ENCODE measurements around the gene SRRM2.

Gene SRRM2

GRCh38 chr16:2775131-2775716, 22.8 kb downstream of the SRRM2 start:
- Histone ChIP-seq H3K9me3 (ENCODE audit: control insufficient read depth, low read length) (no peaks in the 10 kb centered on the region), H3K36me3 (ENCODE audit: control insufficient read depth, insufficient read depth, low read length, severe bottlenecking) (peaks cover 45% of the 10 kb centered on the region), H3K9ac (ENCODE audit: low read length) (peak overlapping the region; percentile 88), H3K4me3 (ENCODE audit: low read length) (peak overlapping the region; percentile 93), H3K27me3 (replicated peaks; ENCODE audit: control insufficient read depth, insufficient read depth, low read length) (no peaks in the 10 kb centered on the region), H3K4me1 (ENCODE audit: control insufficient read depth, insufficient read depth, low read length) (peaks cover 40% of the 10 kb centered on the region)
- no peak for DNase-seq (ENCODE audit: low read depth)

GRCh38 chr16:2775765-2776499, 23.5 kb downstream of the SRRM2 start:
- Histone ChIP-seq H3K27me3 (replicated peaks; ENCODE audit: control insufficient read depth, insufficient read depth, low read length) (no peaks in the 10 kb centered on the region), H3K36me3 (ENCODE audit: control insufficient read depth, insufficient read depth, low read length, severe bottlenecking) (peaks cover 38% of the 10 kb centered on the region), H3K9me3 (ENCODE audit: control insufficient read depth, low read length) (no peaks in the 10 kb centered on the region), H3K9ac (ENCODE audit: low read length) (peak overlapping the region; percentile 88), H3K4me1 (ENCODE audit: control insufficient read depth, insufficient read depth, low read length) (peaks cover 33% of the 10 kb centered on the region), H3K4me3 (ENCODE audit: low read length) (peak overlapping the region; percentile 93)
- peak; percentile 32 for DNase-seq (ENCODE audit: low read depth)

GRCh38 chr16:2776500-2777139, 24.2 kb downstream of the SRRM2 start:
- DNase-seq (ENCODE audit: low read depth), result peak; percentile 59
- H3K27me3 ChIP-seq (replicated peaks; ENCODE audit: control insufficient read depth, insufficient read depth, low read length), result no peaks in the 10 kb centered on the region

GRCh38 chr16:2777231-2777902, 24.9 kb downstream of the SRRM2 start, which contains the start of gene ELOB:
Gene ELOB, minus strand, starts transcription at chr16:2777280. Its CDS starts 41 bp downstream, at chr16:2777239.
- Histone ChIP-seq H3K9me3 (ENCODE audit: control insufficient read depth, low read length) (no peaks in the 10 kb centered on the region), H3K4me1 (ENCODE audit: control insufficient read depth, insufficient read depth, low read length) (peaks cover 33% of the 10 kb centered on the region), H3K27me3 (replicated peaks; ENCODE audit: control insufficient read depth, insufficient read depth, low read length) (peaks cover under 1% of the 10 kb centered on the region), H3K36me3 (ENCODE audit: control insufficient read depth, insufficient read depth, low read length, severe bottlenecking) (peaks cover 26% of the 10 kb centered on the region), H3K4me3 (ENCODE audit: low read length) (peak within 1 kb of the TSS; percentile 98), H3K9ac (ENCODE audit: low read length) (peak within 1 kb of the TSS; percentile 100)
- DNase-seq (ENCODE audit: low read depth), result peak; percentile 95

More at GRCh38 chr16:2776500-2777139, 24.2 kb downstream of the SRRM2 start:
- peaks cover 32% of the 10 kb centered on the region for H3K36me3 ChIP-seq (ENCODE audit: control insufficient read depth, insufficient read depth, low read length, severe bottlenecking)
- H3K4me3 ChIP-seq (ENCODE audit: low read length), result peak overlapping the region; percentile 93
- peak overlapping the region; percentile 88 for H3K9ac ChIP-seq (ENCODE audit: low read length)
- H3K9me3 ChIP-seq (ENCODE audit: control insufficient read depth, low read length), result no peaks in the 10 kb centered on the region
- H3K4me1 ChIP-seq (ENCODE audit: control insufficient read depth, insufficient read depth, low read length), result peaks cover 33% of the 10 kb centered on the region

GRCh38 chr16:2777903-2778629, 25.6 kb downstream of the SRRM2 start:
- Histone ChIP-seq H3K9me3 (ENCODE audit: control insufficient read depth, low read length) (no peaks in the 10 kb centered on the region), H3K27me3 (replicated peaks; ENCODE audit: control insufficient read depth, insufficient read depth, low read length) (peaks cover 3% of the 10 kb centered on the region), H3K36me3 (ENCODE audit: control insufficient read depth, insufficient read depth, low read length, severe bottlenecking) (peaks cover 21% of the 10 kb centered on the region), H3K9ac (ENCODE audit: low read length) (peak overlapping the region; percentile 100), H3K4me1 (ENCODE audit: control insufficient read depth, insufficient read depth, low read length) (peaks cover 29% of the 10 kb centered on the region), H3K4me3 (ENCODE audit: low read length) (peak overlapping the region; percentile 98)
- peak; percentile 52 for DNase-seq (ENCODE audit: low read depth)

- Histone ChIP-seq H3K36me3 (ENCODE audit: control insufficient read depth, insufficient read depth, low read length, severe bottlenecking) (peaks cover 15% of the 10 kb centered on the region), H3K9ac (ENCODE audit: low read length) (peak overlapping the region; percentile 100), H3K9me3 (ENCODE audit: control insufficient read depth, low read length) (no peaks in the 10 kb centered on the region), H3K4me3 (ENCODE audit: low read length) (peak overlapping the region; percentile 98), H3K4me1 (ENCODE audit: control insufficient read depth, insufficient read depth, low read length) (peaks cover 24% of the 10 kb centered on the region), H3K27me3 (replicated peaks; ENCODE audit: control insufficient read depth, insufficient read depth, low read length) (peaks cover 8% of the 10 kb centered on the region)
- DNase-seq (ENCODE audit: low read depth), result no peak
Observed at GRCh38 chr16:2778630-2778958, 26.2 kb downstream of the SRRM2 start.

GRCh38 chr16:2779151-2779920, 26.9 kb downstream of the SRRM2 start:
- Histone ChIP-seq H3K4me3 (ENCODE audit: low read length) (no peak overlapping the region), H3K36me3 (ENCODE audit: control insufficient read depth, insufficient read depth, low read length, severe bottlenecking) (peaks cover 8% of the 10 kb centered on the region), H3K4me1 (ENCODE audit: control insufficient read depth, insufficient read depth, low read length) (peaks cover 24% of the 10 kb centered on the region), H3K9me3 (ENCODE audit: control insufficient read depth, low read length) (no peaks in the 10 kb centered on the region), H3K9ac (ENCODE audit: low read length) (no peak overlapping the region), H3K27me3 (replicated peaks; ENCODE audit: control insufficient read depth, insufficient read depth, low read length) (peaks cover 16% of the 10 kb centered on the region)
- DNase-seq (ENCODE audit: low read depth), result no peak

- peaks cover 22% of the 10 kb centered on the region for H3K4me1 ChIP-seq (ENCODE audit: control insufficient read depth, insufficient read depth, low read length)
- H3K36me3 ChIP-seq (ENCODE audit: control insufficient read depth, insufficient read depth, low read length, severe bottlenecking), result no peaks in the 10 kb centered on the region
- H3K9ac ChIP-seq (ENCODE audit: low read length), result no peak overlapping the region
- H3K27me3 ChIP-seq (replicated peaks; ENCODE audit: control insufficient read depth, insufficient read depth, low read length), result peaks cover 25% of the 10 kb centered on the region
- no peaks in the 10 kb centered on the region for H3K9me3 ChIP-seq (ENCODE audit: control insufficient read depth, low read length)
- no peak for DNase-seq (ENCODE audit: low read depth)
- no peak overlapping the region for H3K4me3 ChIP-seq (ENCODE audit: low read length)
Observed at GRCh38 chr16:2779978-2780898, 27.8 kb downstream of the SRRM2 start.

- DNase-seq (ENCODE audit: low read depth), result no peak
- no peaks in the 10 kb centered on the region for H3K36me3 ChIP-seq (ENCODE audit: control insufficient read depth, insufficient read depth, low read length, severe bottlenecking)
- H3K27me3 ChIP-seq (replicated peaks; ENCODE audit: control insufficient read depth, insufficient read depth, low read length), result peaks cover 43% of the 10 kb centered on the region
- peaks cover 10% of the 10 kb centered on the region for H3K4me1 ChIP-seq (ENCODE audit: control insufficient read depth, insufficient read depth, low read length)
- no peak overlapping the region for H3K4me3 ChIP-seq (ENCODE audit: low read length)
- H3K9ac ChIP-seq (ENCODE audit: low read length), result no peak overlapping the region
- no peaks in the 10 kb centered on the region for H3K9me3 ChIP-seq (ENCODE audit: control insufficient read depth, low read length)
Observed at GRCh38 chr16:2782583-2783351, 30.3 kb downstream of the SRRM2 start.
